OCI-LY1 (cell line): Measurements from ENCODE around the gene RPH3AL.

ENCODE experiments used
- H2AFZ ChIP-seq: fragments of 200-600 bp; sonication (generic), shearing (Covaris generic); 2 replicates; pipeline ENCODE4 v1.6.0; 2014; ENCODE audit warnings: antibody characterized with exemption, mild to moderate bottlenecking, low read length
- H3F3A ChIP-seq: fragments of 200-600 bp; sonication (generic), shearing (Covaris generic); 2 replicates; pipeline ENCODE4 v1.6.0; 2014; ENCODE audit warnings: mild to moderate bottlenecking, antibody characterized with exemption, low read length, moderate library complexity; ENCODE audit not compliant: insufficient read depth
- H3K27ac ChIP-seq: fragments of 200-600 bp; sonication (generic); 2 replicates; pipeline ENCODE4 v1.5.1; 2014; ENCODE audit warnings: low read length, mixed run types, mild to moderate bottlenecking, low read depth; ENCODE audit not compliant: poor library complexity, severe bottlenecking
- H3K27me3 ChIP-seq: fragments of 200-600 bp; sonication (generic); 2 replicates; pipeline ENCODE4 v1.6.0; 2014; ENCODE audit warnings: antibody characterized with exemption, mild to moderate bottlenecking, low read length, moderate library complexity; ENCODE audit not compliant: insufficient read depth
- H3K36me3 ChIP-seq: fragments of 200-600 bp; sonication (generic); 2 replicates; pipeline ENCODE4 v1.6.1; 2014; ENCODE audit warnings: mild to moderate bottlenecking, antibody characterized with exemption, low read length, moderate library complexity, mixed read lengths; ENCODE audit not compliant: insufficient read depth
- H3K4me1 ChIP-seq: fragments of 200-600 bp; sonication (generic); 2 replicates; pipeline ENCODE4 v1.5.1; 2014; ENCODE audit warnings: mild to moderate bottlenecking, low read length, moderate library complexity; ENCODE audit not compliant: insufficient read depth, severe bottlenecking
- H3K4me2 ChIP-seq: fragments of 200-600 bp; sonication (generic), shearing (Covaris generic); 2 replicates; pipeline ENCODE4 v1.6.1; 2014; ENCODE audit warnings: low read length
- H3K4me3 ChIP-seq: fragments of 200-600 bp; sonication (generic); 2 replicates; pipeline ENCODE4 v1.5.1; 2014; ENCODE audit warnings: low read length, low read depth, mild to moderate bottlenecking, mixed read lengths; ENCODE audit not compliant: poor library complexity, severe bottlenecking
- H3K79me2 ChIP-seq: fragments of 200-600 bp; shearing (Covaris generic); 2 replicates; pipeline ENCODE4 v1.6.1; 2016; ENCODE audit warnings: mixed run types, low read length, mixed read lengths; ENCODE audit not compliant: insufficient read depth
- H3K9ac ChIP-seq: fragments of 200-600 bp; sonication (generic), shearing (Covaris generic); 2 replicates; pipeline ENCODE4 v1.6.1; 2014; ENCODE audit warnings: mild to moderate bottlenecking, low read length, mixed read lengths
- H3K9me2 ChIP-seq: fragments of 200-600 bp; sonication (generic), shearing (Covaris generic); 2 replicates; pipeline ENCODE4 v1.6.1; 2014; ENCODE audit warnings: low read depth, mild to moderate bottlenecking, low read length, mixed read lengths
- H3K9me3 ChIP-seq: fragments of 200-600 bp; shearing (Covaris generic); 2 replicates; pipeline ENCODE4 v1.6.1; 2014; ENCODE audit warnings: low read length, mixed read lengths
- H4K20me1 ChIP-seq: fragments of 200-600 bp; sonication (generic), shearing (Covaris generic); 2 replicates; pipeline ENCODE4 v1.6.0; 2016; ENCODE audit warnings: mild to moderate bottlenecking, low read length; ENCODE audit not compliant: insufficient read depth
- CTCF ChIP-seq: fragments of 200-600 bp; sonication (generic), shearing (Covaris generic); IDR thresholded peaks from 2 replicates; pipeline ENCODE4 v1.5.1; 2017; ENCODE audit warnings: mild to moderate bottlenecking, antibody characterized with exemption, low read length, moderate library complexity, mixed read lengths
- EZH2 ChIP-seq: fragments of 200-600 bp; sonication (generic), shearing (Covaris generic); IDR thresholded peaks from 2 replicates; pipeline ENCODE4 v1.8.0; 2017; ENCODE audit warnings: borderline replicate concordance, mixed run types, mild to moderate bottlenecking, antibody characterized with exemption, low read length, moderate library complexity, mixed read lengths

The RPH3AL gene

GRCh38 chr17:247767-248166 lies 104.8 kb downstream of the RPH3AL start:
- no peaks in the 10 kb centered on the region for H3K79me2 ChIP-seq
- H4K20me1 ChIP-seq: no peaks in the 10 kb centered on the region
- H3K4me1 ChIP-seq: no peaks in the 10 kb centered on the region
- no peaks in the 10 kb centered on the region for H3K9me3 ChIP-seq
- TF ChIP-seq CTCF (no peak), EZH2 (no peak)
- no peak overlapping the region for H3K4me3 ChIP-seq
- no peaks in the 10 kb centered on the region for H3K36me3 ChIP-seq
- no peaks in the 10 kb centered on the region for H3K27me3 ChIP-seq
- H2AFZ ChIP-seq: no peak overlapping the region
- H3K4me2 ChIP-seq: no peak overlapping the region
- peaks cover 5% of the 10 kb centered on the region; the same call in 1 of the 2 replicates for H3F3A ChIP-seq
- H3K9me2 ChIP-seq: no peaks in the 10 kb centered on the region
- no peak overlapping the region for H3K27ac ChIP-seq
- no peak overlapping the region for H3K9ac ChIP-seq

DNA sequence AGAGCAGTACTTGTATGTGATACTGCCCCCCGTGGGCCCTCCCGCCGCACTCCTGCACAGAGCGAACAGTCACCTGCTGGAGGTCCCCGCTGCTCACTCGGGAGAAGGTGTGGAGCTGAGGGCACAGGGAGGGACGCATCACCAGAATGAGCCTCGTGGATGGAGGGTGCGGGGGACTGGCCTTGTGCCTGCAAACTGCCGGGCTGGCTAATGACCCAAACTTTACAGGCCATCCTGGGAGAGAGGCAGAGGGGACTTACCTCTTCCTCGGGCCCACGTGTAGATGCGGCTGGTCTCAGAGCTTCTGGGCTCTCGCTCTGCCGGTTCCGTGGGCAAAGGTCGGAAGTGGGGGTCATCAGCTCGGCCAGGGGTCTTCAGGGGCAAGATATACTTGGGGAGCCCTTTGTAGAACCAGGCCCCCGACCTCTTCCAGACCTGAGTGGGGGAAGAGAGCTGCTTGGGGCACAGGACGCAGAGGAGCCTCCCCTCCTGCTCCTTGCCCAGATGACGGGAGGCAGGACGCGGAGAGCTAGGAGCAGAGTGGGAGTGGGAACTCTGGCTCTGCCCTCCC lies 105.7 kb downstream of the RPH3AL start:
- H3K79me2 ChIP-seq: no peaks in the 10 kb centered on the region
- H3K27me3 ChIP-seq: no peaks in the 10 kb centered on the region
- peaks cover 5% of the 10 kb centered on the region; the same call in 1 of the 2 replicates for H3F3A ChIP-seq
- H4K20me1 ChIP-seq: no peaks in the 10 kb centered on the region
- H3K27ac ChIP-seq: no peak overlapping the region
- no peaks in the 10 kb centered on the region for H3K9me2 ChIP-seq
- H2AFZ ChIP-seq: no peak overlapping the region
- no peaks in the 10 kb centered on the region for H3K9me3 ChIP-seq
- H3K36me3 ChIP-seq: no peaks in the 10 kb centered on the region
- H3K4me1 ChIP-seq: no peaks in the 10 kb centered on the region
- no peak overlapping the region for H3K9ac ChIP-seq
- H3K4me3 ChIP-seq: no peak overlapping the region
- no peak overlapping the region for H3K4me2 ChIP-seq
- no peak for TF ChIP-seq CTCF
- TF ChIP-seq EZH2: no peak

GRCh38 chr17:246226-246625 lies 106.4 kb downstream of the RPH3AL start:
- peaks cover 10% of the 10 kb centered on the region for H3F3A ChIP-seq
- H3K4me2 ChIP-seq: no peak overlapping the region
- no peak overlapping the region for H3K9ac ChIP-seq
- H3K4me3 ChIP-seq: no peak overlapping the region
- H3K4me1 ChIP-seq: no peaks in the 10 kb centered on the region
- no peak for TF ChIP-seq CTCF
- no peak for TF ChIP-seq EZH2
- no peak overlapping the region for H3K27ac ChIP-seq
- no peaks in the 10 kb centered on the region for H3K9me3 ChIP-seq
- H3K27me3 ChIP-seq: no peaks in the 10 kb centered on the region
- H3K9me2 ChIP-seq: no peaks in the 10 kb centered on the region
- H4K20me1 ChIP-seq: no peaks in the 10 kb centered on the region
- H3K79me2 ChIP-seq: no peaks in the 10 kb centered on the region
- H2AFZ ChIP-seq: no peak overlapping the region
- H3K36me3 ChIP-seq: no peaks in the 10 kb centered on the region
